A549 (cell line): ENCODE results near the gene AGAP5.

Source experiments
- ESRRA ChIP-seq: fragments of 150-350 bp; IDR thresholded peaks from 2 replicates; pipeline ENCODE4 v1.6.1; 2014; ENCODE audit warnings: mild to moderate bottlenecking, low read length, borderline replicate concordance
- POLR2A ChIP-seq: IDR thresholded peaks from 2 replicates; pipeline ENCODE4 v1.6.1; 2012; ENCODE audit warnings: mild to moderate bottlenecking, low read length
- RARB ChIP-seq: fragments of 250-450 bp; sonication (Bioruptor Pico); IDR thresholded peaks from 2 replicates; pipeline ENCODE4 v1.8.0; 2021; ENCODE audit warnings: mild to moderate bottlenecking, moderate library complexity
- TF ChIP-seq, protein P1 (sequence below): IDR thresholded peaks from 2 replicates; pipeline ENCODE4 v1.6.1; 2012; ENCODE audit warnings: low read depth, borderline replicate concordance

DNA sequence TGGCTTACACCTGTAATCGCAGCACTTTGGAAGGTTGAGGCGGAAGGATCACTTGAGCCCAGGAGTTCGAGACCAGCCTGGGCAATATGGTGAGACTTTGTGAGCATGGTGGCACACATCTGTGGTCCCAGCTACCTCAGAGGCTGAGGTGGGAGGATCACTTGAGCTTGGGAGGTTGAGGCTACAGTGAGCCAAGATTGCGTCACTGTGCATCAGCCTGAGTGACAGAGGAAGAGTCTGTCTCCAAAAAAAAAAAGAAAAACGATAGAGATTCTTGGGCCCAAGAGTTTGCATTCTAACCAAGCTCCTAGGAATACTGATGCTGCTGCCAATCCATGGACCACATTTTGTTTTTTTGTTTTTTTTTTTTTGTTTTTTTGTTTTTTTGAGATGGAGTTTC, 68.7 kb downstream of the AGAP5 start:
- TF ChIP-seq, protein P1, sequence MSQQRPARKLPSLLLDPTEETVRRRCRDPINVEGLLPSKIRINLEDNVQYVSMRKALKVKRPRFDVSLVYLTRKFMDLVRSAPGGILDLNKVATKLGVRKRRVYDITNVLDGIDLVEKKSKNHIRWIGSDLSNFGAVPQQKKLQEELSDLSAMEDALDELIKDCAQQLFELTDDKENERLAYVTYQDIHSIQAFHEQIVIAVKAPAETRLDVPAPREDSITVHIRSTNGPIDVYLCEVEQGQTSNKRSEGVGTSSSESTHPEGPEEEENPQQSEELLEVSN: no peak
- TF ChIP-seq ESRRA (no peak), RARB (CRISPR knock-in tag) (no peak), POLR2A (no peak)
